Testis (tissue), 2 donors: Measurements from ENCODE around the gene ATP1B2.

Experiments
- CTCF ChIP-seq, 3 experiments: fragments of 450-650 bp in 2 of 3; fragments of 200-600 bp in 1 of 3; sonication (generic) in 1 of 3; IDR thresholded peaks; one replicate each; pipeline ENCODE4 v1.5.1; 2016 to 2019; ENCODE audit warnings: antibody characterized with exemption in 3 of 3, mild to moderate bottlenecking in 2 of 3, moderate library complexity in 1 of 3
- POLR2A ChIP-seq: fragments of 450-650 bp; IDR thresholded peaks from one replicate; pipeline ENCODE4 v1.6.1; 2017; ENCODE audit warnings: antibody characterized with exemption, mild to moderate bottlenecking, moderate library complexity

GRCh38 chr17:7626956-7627249, 23.8 kb upstream of the ATP1B2 start:
- TF ChIP-seq CTCF (IDR thresholded peaks at IDR 0.05) (no peak), POLR2A (no peak)
